SK-N-SH (cell line): Measurements from ENCODE around the gene MCM3AP. TPM values are rescaled to one million over a fixed set of nuclear protein-coding genes. Genes with fewer than 3 reads are reported as not detected.

ENCODE experiments used
- CTCF ChIA-PET: fragments of 300-600, 350-600 bp; formaldehyde crosslinking; extraction: SDS; loops from one replicate; lab custom pipeline; 2021; lab: Yijun Ruan, JAX
- POLR2A ChIA-PET: fragments of 350-600 bp; sonication (Branson Sonifier 250); formaldehyde crosslinking; extraction: SDS; loops from one replicate; lab custom pipeline; 2020; ENCODE audit warnings: antibody characterized with exemption, inconsistent platforms; lab: Yijun Ruan, JAX
- DNase-seq: peaks from one replicate; pipeline ENCODE4 v3.0.0; 2012
- H2AFZ ChIP-seq: fragments of 200-600 bp; sonication (generic); 2 replicates; pipeline ENCODE4 v1.8.1; 2016; ENCODE audit warnings: antibody characterized with exemption, mild to moderate bottlenecking, low read depth
- H3F3A ChIP-seq: fragments of 200-600 bp; sonication (generic); replicated peaks from 2 replicates; pipeline ENCODE3; 2016; ENCODE audit warnings: antibody characterized with exemption, mild to moderate bottlenecking; ENCODE audit not compliant: insufficient read depth
- H3K27ac ChIP-seq, 2 experiments: fragments of 200-500 bp in 1 of 2; fragments of 200-600 bp in 1 of 2; sonication (Bioruptor generic) in 1 of 2; sonication (generic), shearing (Covaris generic) in 1 of 2; 2 replicates each; pipeline versions ENCODE4 v1.5.1 to v1.6.1; 2014 to 2016; ENCODE audit warnings: low read depth in 2 of 2, inconsistent platforms in 1 of 2, low read length in 1 of 2, mild to moderate bottlenecking in 1 of 2, mixed read lengths in 1 of 2
- H3K27me3 ChIP-seq: fragments of 200-600 bp; sonication (generic), shearing (Covaris generic); 2 replicates; pipeline ENCODE4 v1.6.1; 2016; ENCODE audit warnings: mixed run types; ENCODE audit not compliant: insufficient read depth
- H3K36me3 ChIP-seq, 2 experiments: fragments of 200-500 bp in 1 of 2; fragments of 200-600 bp in 1 of 2; sonication (Bioruptor generic) in 1 of 2; sonication (generic) in 1 of 2; replicated peaks in 1 of 2; 2 replicates each; pipeline versions ENCODE3 to v1.5.1; 2014 to 2016; ENCODE audit warnings: low read length in 1 of 2, mild to moderate bottlenecking in 1 of 2; ENCODE audit not compliant: insufficient read depth in 2 of 2, control insufficient read depth in 1 of 2
- H3K4me1 ChIP-seq, 2 experiments: fragments of 200-500 bp in 1 of 2; fragments of 200-600 bp in 1 of 2; sonication (Bioruptor generic) in 1 of 2; sonication (generic), shearing (Covaris generic) in 1 of 2; 2 replicates each; pipeline versions ENCODE4 v1.5.1 to v1.6.1; 2014 to 2016; ENCODE audit warnings: low read depth in 1 of 2, low read length in 1 of 2, mixed run types in 1 of 2; ENCODE audit not compliant: insufficient read depth in 2 of 2, control insufficient read depth in 1 of 2
- H3K4me2 ChIP-seq: fragments of 200-600 bp; sonication (generic), shearing (Covaris generic); 2 replicates; pipeline ENCODE4 v1.6.1; 2017; ENCODE audit warnings: mixed run types
- H3K4me3 ChIP-seq, 2 experiments: fragments of 200-500 bp in 1 of 2; fragments of 200-600 bp in 1 of 2; sonication (Bioruptor generic) in 1 of 2; sonication (generic), shearing (Covaris generic) in 1 of 2; 2 replicates each; pipeline versions ENCODE4 v1.5.1 to v1.8.1; 2014 to 2016; ENCODE audit warnings: low read depth in 2 of 2, inconsistent platforms in 1 of 2, low read length in 1 of 2, mild to moderate bottlenecking in 1 of 2, mixed read lengths in 1 of 2, moderate library complexity in 1 of 2
- H3K79me2 ChIP-seq: fragments of 200-600 bp; sonication (generic); 2 replicates; pipeline ENCODE4 v1.8.1; 2017; ENCODE audit warnings: mild to moderate bottlenecking; ENCODE audit not compliant: insufficient read depth
- H3K9ac ChIP-seq: fragments of 200-600 bp; sonication (generic); 2 replicates; pipeline ENCODE4 v1.6.1; 2017; ENCODE audit warnings: mixed run types
- H3K9me2 ChIP-seq: fragments of 200-600 bp; sonication (generic); 2 replicates; pipeline ENCODE4 v1.6.1; 2017; ENCODE audit warnings: mixed run types
- H3K9me3 ChIP-seq: fragments of 200-600 bp; sonication (generic); 2 replicates; pipeline ENCODE4 v1.6.1; 2017; ENCODE audit warnings: mixed run types, mild to moderate bottlenecking, moderate library complexity
- H4K20me1 ChIP-seq: fragments of 200-600 bp; sonication (generic); 2 replicates; pipeline ENCODE4 v1.6.1; 2017; ENCODE audit warnings: mild to moderate bottlenecking, mixed run types; ENCODE audit not compliant: insufficient read depth
- CTCF ChIP-seq: fragments of 200-600 bp; sonication (generic); IDR thresholded peaks from 2 replicates; pipeline ENCODE4 v1.6.1; 2017; ENCODE audit warnings: antibody characterized with exemption, mild to moderate bottlenecking, moderate library complexity
- EP300 ChIP-seq, 2 experiments: IDR thresholded peaks; 2 replicates each; pipeline versions ENCODE4 v1.4.0 to v1.6.1; 2012; ENCODE audit warnings: borderline replicate concordance in 1 of 2, low read depth in 1 of 2, low read length in 1 of 2
- FOSL2 ChIP-seq: IDR thresholded peaks from 2 replicates; pipeline ENCODE4 v1.4.0; 2012; ENCODE audit warnings: low read depth, mild to moderate bottlenecking, moderate library complexity, borderline replicate concordance
- FOXJ3 ChIP-seq: sonication (generic); formaldehyde crosslinking; IDR thresholded peaks from 2 replicates; pipeline ENCODE4 v1.5.1; 2020; ENCODE audit warnings: mild to moderate bottlenecking, missing genetic modification reagents
- GABPA ChIP-seq: IDR thresholded peaks from 2 replicates; pipeline ENCODE4 v1.4.0; 2012; ENCODE audit warnings: low read depth, mild to moderate bottlenecking
- IRF3 ChIP-seq: fragments of 150-350 bp; IDR thresholded peaks from 2 replicates; pipeline ENCODE4 v1.6.1; 2016; ENCODE audit warnings: mild to moderate bottlenecking, low read depth, low read length
- JUND ChIP-seq: IDR thresholded peaks from 2 replicates; pipeline ENCODE4 v1.4.0; 2012
- MXI1 ChIP-seq: IDR thresholded peaks from 2 replicates; pipeline ENCODE4 v1.6.1; 2012; ENCODE audit warnings: mild to moderate bottlenecking, low read depth, low read length, improper control_type of control experiment
- NRF1 ChIP-seq: IDR thresholded peaks from 2 replicates; pipeline ENCODE4 v1.6.1; 2012; ENCODE audit warnings: low read depth, mild to moderate bottlenecking, low read length
- PBX3 ChIP-seq: IDR thresholded peaks from 2 replicates; pipeline ENCODE4; 2012
- POLR2AphosphoS5 ChIP-seq: IDR thresholded peaks from 2 replicates; pipeline ENCODE4 v1.6.1; 2012; ENCODE audit warnings: low read depth, low read length
- RAD21 ChIP-seq: IDR thresholded peaks from 2 replicates; pipeline ENCODE4 v1.6.1; 2012; ENCODE audit warnings: mild to moderate bottlenecking, low read length
- RFX5 ChIP-seq: IDR thresholded peaks from 2 replicates; pipeline ENCODE4 v1.6.1; 2012; ENCODE audit warnings: mild to moderate bottlenecking, improper control_type of control experiment, low read length
- SIN3A ChIP-seq: IDR thresholded peaks from 2 replicates; pipeline ENCODE4 v1.6.1; 2012; ENCODE audit warnings: low read depth, mild to moderate bottlenecking, low read length, moderate library complexity, borderline replicate concordance
- SMC3 ChIP-seq: IDR thresholded peaks from 2 replicates; pipeline ENCODE4 v1.6.1; 2012; ENCODE audit warnings: low read depth, low read length, improper control_type of control experiment
- TAF1 ChIP-seq: IDR thresholded peaks from 2 replicates; pipeline ENCODE4 v1.6.1; 2012; ENCODE audit warnings: low read depth, mild to moderate bottlenecking, low read length, moderate library complexity, borderline replicate concordance
- TEAD4 ChIP-seq: IDR thresholded peaks from 2 replicates; pipeline ENCODE4 v1.4.0; 2012; ENCODE audit warnings: mild to moderate bottlenecking, borderline replicate concordance; ENCODE audit not compliant: insufficient read depth
- WGBS: methylation state at CpG from one replicate; pipeline ENCODE4 v1.1.6; 2017; ENCODE audit warnings: low lambda C conversion rate; 5-methylcytosine and 5-hydroxymethylcytosine counted together
- polyA plus RNA-seq, 3 experiments: library from polyadenylated mRNA; depleted of rRNA; stranded (reverse); fragments of >200 nt; gene quantifications; 2 replicates each; pipeline ENCODE4 v1.2.3, GENCODE V29; 2012

Gene MCM3AP
- polyA plus RNA-seq, 1 of the 3 experiments (the other 2 are of a cell fraction), result 42.9 TPM

- H3K9me2 ChIP-seq, result no peaks in the 10 kb centered on the region
- peaks cover 9% of the 10 kb centered on the region for H3F3A ChIP-seq
- H4K20me1 ChIP-seq, result peaks cover 8% of the 10 kb centered on the region; the same call in 1 of the 2 replicates
- WGBS, result 75% methylated on average over 4 of the region's 4 CpGs
- peak overlapping the region; percentile 100; the same call in 1 of the 2 replicates for H3K4me2 ChIP-seq
- no peak for DNase-seq
- H3K79me2 ChIP-seq, result peaks cover 47% of the 10 kb centered on the region
- POLR2A ChIA-PET, result no interaction called here
- no peak overlapping the region for H3K4me3 ChIP-seq
- H2AFZ ChIP-seq, result no peak overlapping the region
- H3K9ac ChIP-seq, result no peak overlapping the region
- peaks cover 8 to 40% of the 10 kb centered on the region in 2 experiments; a peak in 2 of 4 replicates for H3K4me1 ChIP-seq
- H3K9me3 ChIP-seq, result no peaks in the 10 kb centered on the region
- peaks cover 2 to 3% of the 10 kb centered on the region in 2 experiments for H3K36me3 ChIP-seq
- no peaks in the 10 kb centered on the region for H3K27me3 ChIP-seq
- TF ChIP-seq CTCF (no peak), JUND (no peak), TEAD4 (no peak), FOXJ3 (no peak), POLR2AphosphoS5 (no peak), TAF1 (no peak)
- CTCF ChIA-PET, result no interaction called here
- peak overlapping the region in 1 of 2 experiments; percentile 17; a peak in 1 of 4 replicates for H3K27ac ChIP-seq
Measured at GRCh38 chr21:46320331-46320801, 35.0 kb upstream of the MCM3AP start.

GRCh38 chr21:46319186-46319585 is 33.8 kb upstream of the MCM3AP start:
- DNase-seq, result no peak
- no peak overlapping the region for H3K4me3 ChIP-seq
- peak overlapping the region in 1 of 2 experiments; percentile 25; a peak in 1 of 4 replicates for H3K27ac ChIP-seq
- H3K4me2 ChIP-seq, result no peak overlapping the region
- TF ChIP-seq JUND (no peak), EP300 (IDR thresholded peaks at IDR 0.05; ENCODE audit: borderline replicate concordance in 1 of 2, low read depth in 1 of 2, low read length in 1 of 2) (no peak), RAD21 (no peak), SMC3 (no peak), FOSL2 (no peak), SIN3A (no peak), PBX3 (no peak), CTCF (no peak), NRF1 (no peak), MXI1 (no peak), GABPA (no peak), IRF3 (no peak), RFX5 (no peak)
- WGBS, result 98% methylated on average over 4 of the region's 7 CpGs
- H3F3A ChIP-seq, result peaks cover 3% of the 10 kb centered on the region
- H3K36me3 ChIP-seq, result peaks cover 2 to 3% of the 10 kb centered on the region in 2 experiments
- H3K9me3 ChIP-seq, result no peaks in the 10 kb centered on the region
- no peaks in the 10 kb centered on the region for H3K9me2 ChIP-seq
- H3K9ac ChIP-seq, result no peak overlapping the region
- no peaks in the 10 kb centered on the region for H3K27me3 ChIP-seq
- no peak overlapping the region for H2AFZ ChIP-seq
- H4K20me1 ChIP-seq, result peaks cover 8% of the 10 kb centered on the region; the same call in 1 of the 2 replicates
- peaks cover 8 to 40% of the 10 kb centered on the region in 2 experiments; a peak in 2 of 4 replicates for H3K4me1 ChIP-seq
- ChIA-PET POLR2A (interaction anchor here (0.6 kb wide), 1 partner anchor 64 kb away, joined by 3 read pairs; no protein-coding TSS in a partner anchor), CTCF (no interaction called here)
- H3K79me2 ChIP-seq, result peaks cover 47% of the 10 kb centered on the region
